HG03354 (cell line): Measurements from ENCODE around the gene KRTAP5-8.
"Not testable (repeated sequence)": the region's sequence is repeated elsewhere in the genome, so short reads cannot be mapped to it uniquely, and the experiment has no call there.

Experiments
- ATAC-seq: cut with Tn5 transposase; IDR thresholded peaks from one replicate; pipeline ENCODE4 v1.9.1; 2021; ENCODE audit warnings: mild to moderate bottlenecking; ENCODE audit not compliant: unreplicated experiment, poor library complexity, severe bottlenecking

KRTAP5-8 gene

DNA sequence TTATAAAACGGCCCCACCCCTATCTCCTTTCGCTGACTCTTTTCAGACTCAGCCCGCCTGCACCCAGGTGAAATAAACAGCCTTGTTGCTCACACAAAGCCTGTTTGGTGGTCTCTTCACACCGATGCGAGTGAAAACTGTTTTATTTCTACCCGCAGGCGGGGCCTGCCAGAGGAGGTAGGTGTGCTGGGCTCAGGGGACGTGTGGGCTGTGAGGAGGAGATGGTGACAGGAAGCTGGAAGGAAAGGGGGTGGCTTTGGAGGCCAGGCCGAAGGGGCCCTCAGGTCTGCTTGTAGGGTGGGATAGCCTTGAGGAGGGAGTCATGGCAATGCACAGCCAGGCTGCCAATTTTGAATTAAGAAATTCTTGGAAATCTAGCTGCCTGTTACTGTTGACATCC, 32.0 kb upstream of the KRTAP5-8 start:
- no peak for ATAC-seq

- no peak for ATAC-seq
Observed at GRCh38 chr11:71507102-71507501, 30.7 kb upstream of the KRTAP5-8 start.

GRCh38 chr11:71518506-71519471, 19.0 kb upstream of the KRTAP5-8 start:
- ATAC-seq: no peak

GRCh38 chr11:71519546-71519945, 18.3 kb upstream of the KRTAP5-8 start:
- ATAC-seq: no peak

DNA sequence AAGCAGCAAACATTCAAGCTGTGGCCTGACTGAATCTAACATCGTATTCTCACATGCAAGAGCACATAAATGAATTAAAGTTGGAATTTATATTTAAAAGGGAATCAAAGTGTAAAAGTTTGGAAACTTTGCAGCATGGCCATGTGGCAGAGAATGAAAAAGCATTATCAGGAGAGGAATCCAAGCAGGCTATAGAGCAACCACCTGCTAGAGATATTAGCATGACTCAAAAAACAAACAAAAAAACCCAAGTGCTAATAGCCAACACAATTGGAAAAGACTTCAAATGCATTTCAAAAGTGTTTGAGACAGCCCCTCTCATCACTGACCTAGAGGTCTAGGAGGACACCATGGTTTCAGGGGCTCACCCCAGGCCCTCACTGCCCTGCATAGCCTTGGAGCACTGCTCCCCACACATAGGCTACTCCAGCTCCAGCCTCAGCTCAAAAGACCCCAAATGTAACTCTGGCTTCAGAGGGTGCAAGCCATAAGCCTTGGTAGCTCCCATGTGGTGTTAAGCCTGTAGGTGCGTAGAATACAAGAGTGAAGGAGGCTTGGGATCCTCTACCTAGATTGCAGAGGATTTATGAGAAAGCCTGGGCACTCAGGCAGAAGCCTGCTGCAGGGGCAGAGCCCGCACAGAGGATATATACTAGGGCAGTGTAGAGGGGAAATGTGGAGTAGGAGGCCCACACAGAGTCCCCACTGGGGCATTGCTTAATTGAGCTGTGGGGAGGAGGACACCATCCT, 12.5 kb upstream of the KRTAP5-8 start:
- ATAC-seq: no peak

DNA sequence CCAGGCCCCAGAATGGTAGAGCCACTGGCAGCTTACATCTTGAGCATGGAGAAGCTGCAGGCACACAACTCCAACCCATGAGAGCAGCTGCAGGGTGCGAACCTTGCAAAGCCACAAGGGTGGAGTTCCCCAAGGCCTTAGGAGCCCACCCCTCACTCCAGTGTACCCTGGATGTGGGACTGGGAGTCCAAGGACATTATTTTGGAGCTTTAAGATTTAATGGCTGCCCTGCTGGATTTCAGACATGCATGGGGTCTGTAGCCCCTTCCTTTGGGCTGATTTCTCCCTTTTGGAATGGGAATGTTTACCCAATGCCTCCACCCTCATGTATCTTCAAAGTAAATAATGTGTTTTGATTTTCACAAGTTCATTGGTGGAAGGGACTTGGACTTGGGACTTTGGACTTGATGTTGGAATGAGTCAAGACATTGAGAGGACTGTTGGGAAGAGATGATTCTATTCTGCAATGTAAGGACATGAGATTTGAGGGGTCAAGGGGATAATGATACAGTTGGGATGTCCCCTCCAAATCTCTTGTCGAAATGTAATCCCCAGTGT, 11.8 kb upstream of the KRTAP5-8 start:
- no peak for ATAC-seq

DNA sequence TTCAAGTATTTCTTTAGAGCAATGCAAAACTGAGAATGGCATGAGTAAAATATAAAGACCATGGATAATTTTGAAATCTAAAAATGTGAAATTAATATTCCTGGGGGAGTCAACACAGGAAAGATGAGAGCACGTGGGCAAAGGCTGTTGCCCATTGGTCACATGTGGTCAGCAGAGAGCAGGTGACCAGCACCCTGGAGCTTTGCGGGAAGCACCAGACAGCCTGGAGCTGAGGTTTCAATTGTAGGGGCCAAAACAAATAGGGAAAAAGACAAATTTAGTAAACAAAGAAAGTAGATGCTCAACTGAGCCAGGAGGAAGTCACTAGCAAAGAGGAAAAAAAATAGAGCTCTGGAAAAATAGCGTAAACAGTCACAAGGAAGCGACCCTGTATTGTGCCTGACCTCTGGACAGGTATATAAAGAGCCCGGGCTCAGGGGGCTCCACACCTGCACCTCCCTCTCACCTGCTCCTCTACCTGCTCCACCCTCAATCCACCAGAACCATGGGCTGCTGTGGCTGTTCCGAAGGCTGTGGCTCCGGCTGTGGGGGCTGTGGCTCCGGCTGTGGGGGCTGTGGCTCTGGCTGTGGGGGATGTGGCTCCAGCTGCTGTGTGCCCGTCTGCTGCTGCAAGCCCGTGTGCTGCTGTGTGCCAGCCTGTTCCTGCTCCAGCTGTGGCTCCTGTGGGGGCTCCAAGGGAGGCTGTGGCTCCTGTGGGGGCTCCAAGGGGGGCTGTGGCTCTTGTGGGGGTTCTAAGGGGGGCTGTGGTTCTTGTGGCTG, 10.8 kb upstream of the KRTAP5-8 start, which contains the start of gene KRTAP5-7:
TSS of gene KRTAP5-7 (plus strand) at position 472 of the 780 bp plus-strand sequence. CDS start at position 506, 34 bp downstream.
- not testable (repeated sequence) for ATAC-seq

- ATAC-seq: no peak
Observed at GRCh38 chr11:71527576-71528210, 10.1 kb upstream of the KRTAP5-8 start.

GRCh38 chr11:71530602-71531001, 7.2 kb upstream of the KRTAP5-8 start:
- ATAC-seq: no peak

- ATAC-seq: no peak
Observed at GRCh38 chr11:71532036-71532610, 5.7 kb upstream of the KRTAP5-8 start.

DNA sequence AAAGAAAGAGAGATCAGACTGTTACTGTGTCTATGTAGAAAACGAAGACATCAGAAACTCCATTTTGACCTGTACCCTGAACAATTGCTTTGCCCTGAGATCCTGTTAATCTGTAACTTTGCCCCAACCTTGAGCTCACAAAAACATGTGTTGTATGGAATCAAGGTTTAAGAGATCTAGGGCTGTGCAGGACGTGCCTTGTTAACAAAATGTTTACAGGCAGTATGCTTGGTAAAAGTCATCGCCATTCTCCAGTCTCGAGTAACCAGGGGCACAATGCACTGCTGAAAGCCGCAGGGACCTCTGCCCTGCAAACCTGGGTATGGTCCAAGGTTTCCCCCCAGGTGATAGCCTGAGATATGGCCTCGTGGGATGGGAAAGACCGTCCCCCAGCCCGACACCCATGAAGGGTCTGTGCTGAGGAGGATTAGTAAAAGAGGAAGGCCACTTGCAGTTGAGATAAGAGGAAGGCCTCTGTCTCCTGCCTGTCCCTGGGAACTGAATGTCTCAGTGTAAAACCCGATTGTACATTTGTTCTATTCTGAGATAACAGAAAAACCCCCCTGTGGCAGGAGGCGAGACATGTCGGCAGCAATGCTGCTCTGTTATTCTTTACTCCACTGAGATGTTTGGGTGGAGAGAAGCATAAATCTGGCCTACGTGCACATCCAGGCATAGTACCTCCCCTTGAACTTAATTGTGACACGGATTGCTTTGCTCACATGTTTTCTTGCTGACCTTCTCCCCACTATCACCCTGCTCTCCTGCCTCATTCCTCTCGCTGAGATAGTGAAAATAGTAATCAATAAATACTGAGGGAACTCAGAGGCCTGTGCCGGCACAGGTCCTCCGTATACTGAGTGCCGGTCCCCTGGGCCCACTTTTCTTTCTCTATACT, 2.9 kb upstream of the KRTAP5-8 start:
- not testable (repeated sequence) for ATAC-seq

DNA sequence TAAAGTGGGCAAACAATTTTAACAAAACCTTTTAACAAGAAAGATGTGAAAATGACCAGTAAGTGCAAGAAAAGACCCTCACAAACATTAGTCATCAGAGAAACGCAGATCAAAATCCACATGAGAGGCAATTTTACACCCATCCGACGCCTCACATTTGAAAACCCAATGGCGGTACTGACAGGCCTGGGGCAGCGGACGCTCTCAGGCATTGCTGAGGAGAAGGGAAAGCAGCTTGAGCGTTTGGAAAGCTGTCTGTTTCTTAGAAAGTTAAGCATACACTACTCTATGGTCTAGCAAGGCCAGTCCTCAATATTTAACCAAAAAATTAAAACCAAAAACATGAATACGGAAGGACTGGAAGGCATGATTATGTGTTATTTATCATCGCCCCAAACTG, 2.0 kb upstream of the KRTAP5-8 start:
- ATAC-seq: no peak

GRCh38 chr11:71537537-71537936, 288 bp upstream of the KRTAP5-8 start:
- no peak for ATAC-seq

GRCh38 chr11:71538666-71538990, 803 bp downstream of the KRTAP5-8 start:
- ATAC-seq: no peak

DNA sequence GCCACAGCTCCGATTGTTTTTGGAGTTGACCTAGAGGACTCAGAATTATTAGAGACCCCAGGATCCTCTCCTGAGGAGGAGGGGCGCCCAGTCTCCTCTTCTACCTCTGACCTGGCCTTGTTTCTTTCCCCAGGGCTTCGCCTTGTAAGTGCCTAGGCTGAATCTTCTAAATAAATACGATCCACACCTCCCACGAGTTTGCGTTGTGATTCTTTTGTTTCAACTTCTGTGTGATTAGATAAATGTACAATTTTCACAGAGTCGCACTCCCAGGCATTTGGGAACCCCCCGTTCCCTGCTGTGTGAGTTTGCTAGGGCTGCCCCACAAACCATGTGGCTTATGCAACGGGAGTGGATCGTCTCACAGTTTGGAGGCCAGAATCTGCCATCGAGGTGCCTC, 1.2 kb downstream of the KRTAP5-8 start:
- no peak for ATAC-seq

DNA sequence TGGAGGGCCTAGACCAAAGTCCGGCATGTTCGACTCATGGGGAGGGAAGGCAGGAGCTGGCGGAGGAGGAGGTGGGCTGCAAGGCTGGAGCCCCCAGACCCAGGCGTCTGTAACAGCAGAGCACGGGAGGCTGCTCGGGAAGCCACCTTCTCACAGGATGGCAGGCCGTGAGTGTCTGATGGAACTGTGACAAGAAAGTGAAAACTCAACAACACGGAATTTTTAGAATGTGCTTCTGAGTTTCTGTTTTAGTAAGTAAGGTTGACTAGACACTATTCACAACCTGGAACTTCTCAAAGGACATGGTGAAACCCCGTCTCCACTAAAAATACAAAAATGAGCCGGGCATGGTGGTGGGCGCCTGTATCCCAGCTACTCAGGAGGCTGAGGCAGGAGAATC, 2.1 kb downstream of the KRTAP5-8 start:
- not testable (repeated sequence) for ATAC-seq

GRCh38 chr11:71540521-71541304, 2.9 kb downstream of the KRTAP5-8 start:
- not testable (repeated sequence) for ATAC-seq
